ENCODE data around the gene ANKRD33B. TPM values are rescaled to one million over a fixed set of nuclear protein-coding genes. Genes with fewer than 3 reads are reported as not detected.

ANKRD33B gene
- total RNA-seq, 1 experiment from 2014 or later: 6.9 TPM

DNA sequence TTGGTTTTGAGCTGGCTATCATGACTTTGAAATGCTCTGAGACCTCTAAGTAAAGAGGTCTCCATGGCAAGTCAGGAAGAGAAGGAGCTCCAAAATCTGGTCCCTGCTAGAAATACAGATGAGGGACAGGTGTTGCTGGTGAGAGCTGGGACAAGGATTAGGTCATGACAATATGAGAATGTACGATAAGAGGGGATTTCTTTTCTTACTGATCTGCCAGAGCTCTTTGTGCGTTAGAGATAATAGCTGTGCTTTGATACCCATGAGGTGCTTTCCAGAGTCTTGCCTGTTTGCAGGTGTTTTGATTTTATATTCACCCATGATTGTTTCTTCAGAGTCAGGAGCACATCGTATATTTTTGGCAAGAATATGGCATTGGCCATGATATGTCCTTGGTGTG, 56.5 kb downstream of the ANKRD33B start:
- H3K23me2 ChIP-seq (ENCODE audit: insufficient read length, low read depth, low read length, poor library complexity, severe bottlenecking): no peaks in the 10 kb centered on the region
- H4K8ac ChIP-seq (replicated peaks; ENCODE audit: insufficient read length, low read depth, low read length): no peak overlapping the region
- no peak overlapping the region for H3K14ac ChIP-seq (ENCODE audit: insufficient read depth, low read length)
- no peak overlapping the region for H3K18ac ChIP-seq (ENCODE audit: insufficient read length, low read depth, low read length)
- H3K27me3 ChIP-seq (ENCODE audit: insufficient read depth, low read length): no peaks in the 10 kb centered on the region
- Mint-ChIP-seq H3K9me3 (peaks cover 7 to 9% of the 10 kb centered on the region in 2 experiments), H3K4me3 (no peak overlapping the region), H3K27me3 (ENCODE audit: low read depth) (peaks cover 6% of the 10 kb centered on the region), H3K4me1 (peaks cover 9% of the 10 kb centered on the region in 2 experiments), H3K27ac (no peak overlapping the region), H3K36me3 (ENCODE audit: insufficient read depth in 1 of 3, low read depth in 3 of 3) (peaks cover 0 to 9% (median 0%) of the 10 kb centered on the region in 3 experiments; a peak in 4 of 7 replicates)
- H4K91ac ChIP-seq (ENCODE audit: insufficient read length, low read depth, low read length): no peak overlapping the region
- H2BK5ac ChIP-seq (ENCODE audit: insufficient read length, low read length): no peak overlapping the region
- H2BK12ac ChIP-seq (ENCODE audit: insufficient read length, low read depth, low read length): no peak overlapping the region
- TF ChIP-seq, protein P1, sequence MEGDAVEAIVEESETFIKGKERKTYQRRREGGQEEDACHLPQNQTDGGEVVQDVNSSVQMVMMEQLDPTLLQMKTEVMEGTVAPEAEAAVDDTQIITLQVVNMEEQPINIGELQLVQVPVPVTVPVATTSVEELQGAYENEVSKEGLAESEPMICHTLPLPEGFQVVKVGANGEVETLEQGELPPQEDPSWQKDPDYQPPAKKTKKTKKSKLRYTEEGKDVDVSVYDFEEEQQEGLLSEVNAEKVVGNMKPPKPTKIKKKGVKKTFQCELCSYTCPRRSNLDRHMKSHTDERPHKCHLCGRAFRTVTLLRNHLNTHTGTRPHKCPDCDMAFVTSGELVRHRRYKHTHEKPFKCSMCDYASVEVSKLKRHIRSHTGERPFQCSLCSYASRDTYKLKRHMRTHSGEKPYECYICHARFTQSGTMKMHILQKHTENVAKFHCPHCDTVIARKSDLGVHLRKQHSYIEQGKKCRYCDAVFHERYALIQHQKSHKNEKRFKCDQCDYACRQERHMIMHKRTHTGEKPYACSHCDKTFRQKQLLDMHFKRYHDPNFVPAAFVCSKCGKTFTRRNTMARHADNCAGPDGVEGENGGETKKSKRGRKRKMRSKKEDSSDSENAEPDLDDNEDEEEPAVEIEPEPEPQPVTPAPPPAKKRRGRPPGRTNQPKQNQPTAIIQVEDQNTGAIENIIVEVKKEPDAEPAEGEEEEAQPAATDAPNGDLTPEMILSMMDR (conservative IDR thresholded peaks at IDR 0.05): no peak
- H3K4me2 ChIP-seq (ENCODE audit: insufficient read depth, insufficient read length, low read length): no peak overlapping the region
- H3T11ph ChIP-seq (ENCODE audit: low read length): no peak overlapping the region
- no peaks in the 10 kb centered on the region for H3K79me2 ChIP-seq (ENCODE audit: insufficient read depth, low read length)
- no peak overlapping the region for H2BK20ac ChIP-seq (ENCODE audit: low read depth, low read length, poor library complexity, severe bottlenecking)
- H3K79me1 ChIP-seq (ENCODE audit: insufficient read depth, low read depth, low read length, poor library complexity, severe bottlenecking): no peaks in the 10 kb centered on the region
- no peak overlapping the region for H2AK5ac ChIP-seq (ENCODE audit: insufficient read length, low read length)
- H3K23ac ChIP-seq (ENCODE audit: insufficient read length, low read depth, low read length): no peak overlapping the region
- H2BK15ac ChIP-seq (ENCODE audit: low read depth, low read length): no peak overlapping the region
- no peak overlapping the region for H3K9ac ChIP-seq (ENCODE audit: extremely low read depth, insufficient read length, low read length)
- no peaks in the 10 kb centered on the region for H3K4me1 ChIP-seq (ENCODE audit: insufficient read depth, low read length)
- no peak overlapping the region for H3K27ac ChIP-seq (ENCODE audit: insufficient read length, low read depth, low read length)
- WGBS (ENCODE audit: extremely low coverage, insufficient read length, low lambda C conversion rate): no CpG with 5 or more reads among the region's 3 CpGs
- H3K9me3 ChIP-seq (ENCODE audit: control insufficient read depth, low read depth, low read length): no peaks in the 10 kb centered on the region
- no peak for DNase-seq
- no peak overlapping the region for H3K4ac ChIP-seq (ENCODE audit: low read depth, low read length)
- no peak overlapping the region for H4K5ac ChIP-seq (ENCODE audit: insufficient read length, low read depth, low read length)
- H4K20me1 ChIP-seq (ENCODE audit: control insufficient read depth, insufficient read depth, insufficient read length): no peaks in the 10 kb centered on the region
- H2BK120ac ChIP-seq (ENCODE audit: low read depth, low read length, poor library complexity, severe bottlenecking): no peak overlapping the region
- no peak overlapping the region for H3K56ac ChIP-seq (ENCODE audit: insufficient read length, low read depth, low read length)
- H2AFZ ChIP-seq (ENCODE audit: low read length): no peak overlapping the region
